Glutamatergic neuron (in vitro differentiated cells): ENCODE data around the gene MTURN. TPM values are rescaled to one million over a fixed set of nuclear protein-coding genes. Genes with fewer than 3 reads are reported as not detected.

ENCODE experiments used
- DNase-seq: peaks from one replicate; pipeline ENCODE4 v3.0.0; 2022
- H3K27ac Mint-ChIP-seq: one replicate; pipeline ENCODE4 v1.8.0; 2020; ENCODE audit warnings: mild to moderate bottlenecking, mixed read lengths, inconsistent platforms; ENCODE audit not compliant: unreplicated experiment
- H3K27me3 Mint-ChIP-seq: one replicate; pipeline ENCODE4 v1.8.0; 2020; ENCODE audit warnings: mild to moderate bottlenecking, moderate library complexity, mixed read lengths, inconsistent platforms; ENCODE audit not compliant: unreplicated experiment
- H3K36me3 Mint-ChIP-seq: one replicate; pipeline ENCODE4 v1.8.0; 2020; ENCODE audit warnings: mild to moderate bottlenecking, mixed read lengths, inconsistent platforms; ENCODE audit not compliant: unreplicated experiment
- H3K4me1 Mint-ChIP-seq: one replicate; pipeline ENCODE4 v1.8.0; 2020; ENCODE audit warnings: mild to moderate bottlenecking, low read depth, mixed read lengths, inconsistent platforms; ENCODE audit not compliant: unreplicated experiment
- H3K4me3 Mint-ChIP-seq: one replicate; pipeline ENCODE4 v1.8.0; 2020; ENCODE audit warnings: mild to moderate bottlenecking, mixed read lengths, inconsistent platforms; ENCODE audit not compliant: unreplicated experiment
- H3K9me3 Mint-ChIP-seq: one replicate; pipeline ENCODE4 v1.8.0; 2020; ENCODE audit warnings: mild to moderate bottlenecking, moderate library complexity, mixed read lengths, inconsistent platforms; ENCODE audit not compliant: unreplicated experiment
- total RNA-seq: library from RNA; stranded (reverse); fragmentation: NEBNext Ultra II Directional; extraction: Animal tissue kit (Norgen Biotek cat#: 25700); gene quantifications from one replicate; pipeline ENCODE4 v1.2.1, GENCODE V29; 2021; ENCODE audit not compliant: unreplicated experiment
- TF ChIP-seq, protein P1 (sequence below): fragments of 200-600 bp; sonication (generic); IDR thresholded peaks from one replicate; pipeline ENCODE4 v1.5.0; 2021; ENCODE audit not compliant: partially characterized antibody, unreplicated experiment

Gene MTURN
- total RNA-seq, 1 donor from 2014 or later: 32.6 TPM

DNA sequence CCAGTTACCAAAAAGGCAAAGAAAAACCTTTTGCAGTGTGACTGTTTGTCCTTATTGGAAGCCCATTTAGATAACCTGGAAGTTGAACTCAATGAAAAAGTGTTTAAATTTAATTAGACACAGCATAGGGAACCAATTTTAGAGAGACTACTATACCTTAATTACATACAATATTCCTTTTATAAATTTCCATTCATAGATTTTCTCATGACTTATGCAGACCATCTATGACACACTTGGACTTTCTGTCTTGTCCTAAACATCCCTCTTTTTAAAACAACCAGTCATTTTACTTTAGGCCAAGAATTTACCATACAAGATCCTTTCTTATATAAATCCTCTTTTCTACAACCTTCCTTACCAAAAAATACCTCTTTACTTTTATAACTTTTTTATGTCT lies 61.6 kb downstream of the MTURN start:
- Mint-ChIP-seq H3K27ac (no peak overlapping the region), H3K4me1 (no peaks in the 10 kb centered on the region), H3K9me3 (peaks cover 13% of the 10 kb centered on the region), H3K4me3 (no peak overlapping the region), H3K27me3 (no peaks in the 10 kb centered on the region), H3K36me3 (peaks cover 34% of the 10 kb centered on the region)
- DNase-seq: no peak
- TF ChIP-seq, protein P1, sequence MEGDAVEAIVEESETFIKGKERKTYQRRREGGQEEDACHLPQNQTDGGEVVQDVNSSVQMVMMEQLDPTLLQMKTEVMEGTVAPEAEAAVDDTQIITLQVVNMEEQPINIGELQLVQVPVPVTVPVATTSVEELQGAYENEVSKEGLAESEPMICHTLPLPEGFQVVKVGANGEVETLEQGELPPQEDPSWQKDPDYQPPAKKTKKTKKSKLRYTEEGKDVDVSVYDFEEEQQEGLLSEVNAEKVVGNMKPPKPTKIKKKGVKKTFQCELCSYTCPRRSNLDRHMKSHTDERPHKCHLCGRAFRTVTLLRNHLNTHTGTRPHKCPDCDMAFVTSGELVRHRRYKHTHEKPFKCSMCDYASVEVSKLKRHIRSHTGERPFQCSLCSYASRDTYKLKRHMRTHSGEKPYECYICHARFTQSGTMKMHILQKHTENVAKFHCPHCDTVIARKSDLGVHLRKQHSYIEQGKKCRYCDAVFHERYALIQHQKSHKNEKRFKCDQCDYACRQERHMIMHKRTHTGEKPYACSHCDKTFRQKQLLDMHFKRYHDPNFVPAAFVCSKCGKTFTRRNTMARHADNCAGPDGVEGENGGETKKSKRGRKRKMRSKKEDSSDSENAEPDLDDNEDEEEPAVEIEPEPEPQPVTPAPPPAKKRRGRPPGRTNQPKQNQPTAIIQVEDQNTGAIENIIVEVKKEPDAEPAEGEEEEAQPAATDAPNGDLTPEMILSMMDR: no peak

DNA sequence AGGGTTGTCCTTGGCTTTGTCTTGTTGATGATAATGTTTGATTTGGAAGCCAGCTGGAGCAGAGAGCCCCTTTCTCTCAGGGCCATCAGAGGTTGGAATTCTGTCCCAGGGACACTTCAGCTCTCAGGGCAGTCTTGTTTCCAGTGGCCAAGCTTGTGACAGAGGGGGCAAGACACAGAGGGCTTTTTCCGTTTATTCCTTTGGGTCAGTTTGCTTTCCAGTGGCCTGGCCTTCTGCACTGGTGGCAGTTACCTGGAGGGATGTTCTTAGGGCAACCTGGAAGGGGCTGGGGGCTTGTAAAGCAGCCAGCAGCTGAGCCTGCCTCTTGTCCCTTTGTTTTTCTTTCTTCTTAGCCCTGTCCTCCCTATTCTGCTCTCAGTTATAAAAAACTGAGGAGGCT lies 62.7 kb downstream of the MTURN start:
- no peak overlapping the region for H3K27ac Mint-ChIP-seq
- H3K9me3 Mint-ChIP-seq: peaks cover 13% of the 10 kb centered on the region
- no peak overlapping the region for H3K4me3 Mint-ChIP-seq
- TF ChIP-seq, protein P1: no peak
- DNase-seq: no peak
- H3K4me1 Mint-ChIP-seq: no peaks in the 10 kb centered on the region
- H3K36me3 Mint-ChIP-seq: peaks cover 28% of the 10 kb centered on the region
- H3K27me3 Mint-ChIP-seq: no peaks in the 10 kb centered on the region

DNA sequence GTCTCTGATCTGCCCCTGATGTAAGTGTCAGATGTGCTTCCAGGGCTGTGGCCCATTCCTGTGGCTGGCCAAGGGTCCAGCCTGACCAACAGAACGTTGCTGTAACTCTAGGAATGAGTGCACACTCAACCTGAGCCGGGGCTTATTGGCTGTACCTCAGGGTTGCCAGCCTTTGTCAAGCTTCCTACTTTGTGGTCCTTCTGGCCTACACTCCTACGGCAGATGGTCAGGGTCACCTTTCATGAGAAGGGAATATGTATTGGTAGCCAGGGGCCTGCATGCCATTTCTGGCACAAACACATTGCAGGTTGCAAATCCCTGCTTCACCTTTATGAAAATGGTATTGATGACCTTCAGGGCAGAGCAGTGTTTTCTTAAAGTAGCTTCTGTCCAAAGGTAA lies 64.5 kb downstream of the MTURN start:
- H3K9me3 Mint-ChIP-seq: peaks cover 11% of the 10 kb centered on the region
- no peak overlapping the region for H3K27ac Mint-ChIP-seq
- no peaks in the 10 kb centered on the region for H3K27me3 Mint-ChIP-seq
- H3K4me3 Mint-ChIP-seq: no peak overlapping the region
- no peaks in the 10 kb centered on the region for H3K4me1 Mint-ChIP-seq
- H3K36me3 Mint-ChIP-seq: peaks cover 25% of the 10 kb centered on the region
- DNase-seq: no peak
- TF ChIP-seq, protein P1: no peak

DNA sequence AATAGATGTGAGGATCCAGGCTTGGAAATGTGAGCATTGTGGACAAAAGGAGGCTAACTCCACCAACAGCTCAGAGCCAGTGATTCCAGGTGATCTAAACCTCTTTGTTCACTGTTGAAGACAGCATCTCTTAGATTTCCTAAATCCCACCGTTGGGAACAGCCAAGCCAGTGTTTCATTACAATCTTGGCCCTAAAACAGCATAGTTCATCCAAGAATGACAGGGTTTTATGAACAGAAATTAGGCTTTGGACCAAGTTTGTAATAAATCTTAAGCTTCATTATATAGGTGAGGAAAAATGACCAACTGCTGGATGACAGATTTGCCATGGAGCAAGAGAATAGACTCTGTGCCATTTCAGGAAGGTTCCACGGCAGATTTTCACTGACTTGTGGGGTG lies 65.8 kb downstream of the MTURN start:
- H3K9me3 Mint-ChIP-seq: peaks cover 7% of the 10 kb centered on the region
- no peak for DNase-seq
- peaks cover 17% of the 10 kb centered on the region for H3K36me3 Mint-ChIP-seq
- H3K4me1 Mint-ChIP-seq: no peaks in the 10 kb centered on the region
- H3K4me3 Mint-ChIP-seq: no peak overlapping the region
- H3K27me3 Mint-ChIP-seq: no peaks in the 10 kb centered on the region
- no peak overlapping the region for H3K27ac Mint-ChIP-seq
- TF ChIP-seq, protein P1: no peak

DNA sequence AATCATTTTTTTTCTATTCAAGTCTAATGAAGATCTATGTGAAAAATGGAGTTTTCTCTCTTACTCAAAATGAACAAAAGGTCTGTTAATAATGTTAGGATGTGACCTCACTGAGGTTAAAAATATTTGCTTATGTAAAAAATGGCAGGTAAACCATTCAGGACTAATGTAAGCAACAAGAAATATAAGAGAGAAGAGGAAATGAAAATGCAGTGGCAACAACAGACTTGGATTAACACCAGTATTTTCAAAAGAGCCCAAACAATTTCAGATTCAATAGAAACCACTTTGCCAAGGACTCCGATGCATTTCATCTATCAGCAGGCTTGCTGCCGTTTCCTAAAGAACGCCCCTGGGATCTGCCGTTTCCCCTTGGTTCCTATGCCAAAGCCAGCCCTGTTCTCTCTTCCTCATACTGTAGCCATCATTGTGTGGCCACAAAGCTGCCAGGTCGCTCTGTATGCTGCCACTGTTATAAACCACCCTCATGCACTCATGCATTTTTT lies 66.4 kb downstream of the MTURN start:
- Mint-ChIP-seq H3K4me3 (no peak overlapping the region), H3K27ac (no peak overlapping the region), H3K9me3 (peaks cover 7% of the 10 kb centered on the region), H3K4me1 (peaks cover 4% of the 10 kb centered on the region), H3K36me3 (peaks cover 10% of the 10 kb centered on the region), H3K27me3 (no peaks in the 10 kb centered on the region)
- TF ChIP-seq, protein P1: no peak
- no peak for DNase-seq
